Type B pancreatic cell (in vitro differentiated cells): ENCODE results near the gene NLGN3. TPM values are rescaled to one million over a fixed set of nuclear protein-coding genes. Genes with fewer than 3 reads are reported as not detected.

Experiments
- DNase-seq: peaks from one replicate; pipeline ENCODE4 v3.0.0; 2021; ENCODE audit warnings: mixed read lengths; ENCODE audit not compliant: unreplicated experiment; ENCODE audit errors: extremely low spot score
- H3K27ac Mint-ChIP-seq: 2 replicates; pipeline ENCODE4 v1.8.0; 2021; ENCODE audit warnings: mild to moderate bottlenecking, mixed read lengths
- H3K27me3 Mint-ChIP-seq: 2 replicates; pipeline ENCODE4 v1.8.0; 2021; ENCODE audit warnings: mixed read lengths
- H3K36me3 Mint-ChIP-seq: 2 replicates; pipeline ENCODE4 v1.8.0; 2021; ENCODE audit warnings: mixed read lengths
- H3K4me1 Mint-ChIP-seq: one replicate; pipeline ENCODE4 v1.8.0; 2021; ENCODE audit warnings: mixed read lengths; ENCODE audit not compliant: unreplicated experiment
- H3K4me3 Mint-ChIP-seq: 2 replicates; pipeline ENCODE4 v1.8.0; 2021; ENCODE audit warnings: mild to moderate bottlenecking, mixed read lengths
- H3K9me3 Mint-ChIP-seq: 2 replicates; pipeline ENCODE4 v1.8.0; 2021; ENCODE audit warnings: mixed read lengths
- CTCF ChIP-seq: fragments of 200-600 bp; sonication (generic); conservative IDR thresholded peaks from 2 replicates; pipeline ENCODE4 v1.5.0; 2021; ENCODE audit warnings: antibody characterized with exemption, mild to moderate bottlenecking
- total RNA-seq: library from RNA; stranded (reverse); gene quantifications from 2 replicates; pipeline ENCODE4 v1.2.1, GENCODE V29; 2021; ENCODE audit warnings: low replicate concordance

The NLGN3 gene
- total RNA-seq, 1 donor from 2014 or later, result 17.9 TPM

- TF ChIP-seq CTCF, result no peak
- no peak overlapping the region for H3K27ac Mint-ChIP-seq
- DNase-seq, result no peak
- no peaks in the 10 kb centered on the region for H3K27me3 Mint-ChIP-seq
- H3K4me1 Mint-ChIP-seq, result no peaks in the 10 kb centered on the region
- no peaks in the 10 kb centered on the region for H3K36me3 Mint-ChIP-seq
- H3K4me3 Mint-ChIP-seq, result no peak overlapping the region
- no peaks in the 10 kb centered on the region for H3K9me3 Mint-ChIP-seq
These were observed 71.8 kb downstream of the NLGN3 start for GRCh38 chrX:71216485-71216884.

- H3K36me3 Mint-ChIP-seq, result no peaks in the 10 kb centered on the region
- no peak overlapping the region for H3K27ac Mint-ChIP-seq
- no peaks in the 10 kb centered on the region for H3K27me3 Mint-ChIP-seq
- H3K9me3 Mint-ChIP-seq, result no peaks in the 10 kb centered on the region
- TF ChIP-seq CTCF, result no peak
- DNase-seq, result no peak
- no peak overlapping the region for H3K4me3 Mint-ChIP-seq
- no peaks in the 10 kb centered on the region for H3K4me1 Mint-ChIP-seq
These were observed 72.7 kb downstream of the NLGN3 start for GRCh38 chrX:71217298-71217697.

Other genes starting within 250 kb of the NLGN3 start
- 0.12 TPM in 1 of 2 replicates, not detected in the other for gene TEX11, start 236.1 kb upstream of the NLGN3 start, total RNA-seq
- gene SLC7A3, start 213.7 kb upstream of the NLGN3 start, total RNA-seq, result 1.2 and 9.3 TPM in 2 replicates
- gene SNX12, start 76.5 kb upstream of the NLGN3 start, total RNA-seq, result 67.0 and 79.3 TPM in 2 replicates
- gene FOXO4, start 49.0 kb upstream of the NLGN3 start, total RNA-seq, result 18.8 and 34.1 TPM in 2 replicates
- gene CXorf65, start 38.1 kb upstream of the NLGN3 start, total RNA-seq, result not detected in 2 replicates
- gene IL2RG, start 33.3 kb upstream of the NLGN3 start, total RNA-seq, result 1.5 and 5.2 TPM in 2 replicates
- 44.1 and 77.2 TPM in 2 replicates for gene MED12, start 26.2 kb upstream of the NLGN3 start, total RNA-seq
- 3.9 and 15.3 TPM in 2 replicates for gene GJB1, start 78.4 kb downstream of the NLGN3 start, total RNA-seq
- 34.9 and 67.8 TPM in 2 replicates for gene ZMYM3, start 109.3 kb downstream of the NLGN3 start, total RNA-seq
- 428 and 634 TPM in 2 replicates for gene NONO, start 138.8 kb downstream of the NLGN3 start, total RNA-seq
- 1.7 and 3.6 TPM in 2 replicates for gene ITGB1BP2, start 156.9 kb downstream of the NLGN3 start, total RNA-seq
- 27.9 and 34.8 TPM in 2 replicates for gene TAF1, start 221.5 kb downstream of the NLGN3 start, total RNA-seq